Kidney (tissue), 14 donors: Measurements from ENCODE around the gene PLAAT2. TPM values are rescaled to one million over a fixed set of nuclear protein-coding genes. Genes with fewer than 3 reads are reported as not detected.

ENCODE experiments used
- DNase-seq, 5 donors: peaks; one replicate each; pipeline ENCODE4 v3.0.0-alpha.2; 2013 to 2020
- FAIRE-seq: peaks from 2 replicates; lab custom pipeline; 2012; peaks lifted over from hg19 to GRCh38; lab: Jason Lieb, UNC
- H3K27ac ChIP-seq, 2 donors: one replicate each; pipeline ENCODE4 v1.7.0; 2013; ENCODE audit warnings: low read depth in 2 of 2, low read length in 2 of 2, inconsistent platforms in 1 of 2
- H3K27me3 ChIP-seq: one replicate; pipeline ENCODE4 v1.7.1; 2013; ENCODE audit warnings: low read length, inconsistent platforms; ENCODE audit not compliant: control insufficient read depth, insufficient read depth
- H3K36me3 ChIP-seq, 3 donors: one replicate each; pipeline versions ENCODE4 v1.7.0 to v1.7.1; 2013; ENCODE audit warnings: low read length in 3 of 3, control low read depth in 1 of 3, inconsistent platforms in 1 of 3; ENCODE audit not compliant: insufficient read depth in 3 of 3, control insufficient read depth in 2 of 3
- H3K4me1 ChIP-seq, 3 donors: one replicate each; pipeline versions ENCODE4 v1.7.0 to v1.7.1; 2013; ENCODE audit warnings: low read length in 3 of 3, inconsistent platforms in 1 of 3, low read depth in 1 of 3; ENCODE audit not compliant: control insufficient read depth in 2 of 3, insufficient read depth in 2 of 3
- H3K4me3 ChIP-seq, 3 donors: one replicate each; pipeline versions ENCODE4 v1.7.0 to v1.8.1; 2013; ENCODE audit warnings: low read length in 3 of 3, control low read depth in 1 of 3, inconsistent platforms in 1 of 3
- H3K9ac ChIP-seq, 3 donors: one replicate each; pipeline versions ENCODE4 v1.7.0 to v1.7.1; 2013; ENCODE audit warnings: low read length in 3 of 3, control low read depth in 1 of 3, inconsistent platforms in 1 of 3
- H3K9me3 ChIP-seq, 3 donors: one replicate each; pipeline versions ENCODE4 v1.7.0 to v1.7.1; 2013; ENCODE audit warnings: low read length in 3 of 3, control low read depth in 1 of 3, inconsistent platforms in 1 of 3; ENCODE audit not compliant: control insufficient read depth in 2 of 3, insufficient read depth in 1 of 3
- intact Hi-C: fragments of 100-400 bp; cut with DNase I; formaldehyde crosslinking; loops from one replicate; pipeline ENCODE4 v1.11.1; 2022
- polyA plus RNA-seq: library from polyadenylated mRNA; stranded (reverse); fragments of 350-450 nt; fragmentation: Illumina TruSeq; extraction: RNeasy Lipid Tissue Mini Kit (QIAGEN cat#74804); gene quantifications from one replicate; pipeline ENCODE4 v1.2.3, GENCODE V29; 2014; ENCODE audit warnings: low read depth, low replicate concordance; ENCODE audit not compliant: insufficient read depth
- total RNA-seq: library from RNA; stranded (reverse); fragmentation: NEBNext Ultra II Directional; extraction: Animal tissue kit (Norgen Biotek cat#: 25700); gene quantifications from one replicate; pipeline ENCODE4 v1.2.1, GENCODE V29; 2021
- TF ChIP-seq, protein P1 (sequence below): IDR thresholded peaks from 3 replicates; pipeline ENCODE4 v1.5.1; 2012; ENCODE audit warnings: mild to moderate bottlenecking, moderate library complexity, borderline replicate concordance; ENCODE audit not compliant: insufficient read depth; ENCODE audit errors: extremely low read depth
- donor health status: control.
- donor health status: control.
- donor health status: control.
- donor health status: control.
- donor health status: control.
- donor health status: DM: yes; HTN: yes; CAD: no.
- donor health status: Normal renal cell carcinoma (clear cell type).

Gene PLAAT2
- total and polyA plus RNA-seq, 2 donors from 2014 or later: 1.3 to 49.5 TPM

DNA sequence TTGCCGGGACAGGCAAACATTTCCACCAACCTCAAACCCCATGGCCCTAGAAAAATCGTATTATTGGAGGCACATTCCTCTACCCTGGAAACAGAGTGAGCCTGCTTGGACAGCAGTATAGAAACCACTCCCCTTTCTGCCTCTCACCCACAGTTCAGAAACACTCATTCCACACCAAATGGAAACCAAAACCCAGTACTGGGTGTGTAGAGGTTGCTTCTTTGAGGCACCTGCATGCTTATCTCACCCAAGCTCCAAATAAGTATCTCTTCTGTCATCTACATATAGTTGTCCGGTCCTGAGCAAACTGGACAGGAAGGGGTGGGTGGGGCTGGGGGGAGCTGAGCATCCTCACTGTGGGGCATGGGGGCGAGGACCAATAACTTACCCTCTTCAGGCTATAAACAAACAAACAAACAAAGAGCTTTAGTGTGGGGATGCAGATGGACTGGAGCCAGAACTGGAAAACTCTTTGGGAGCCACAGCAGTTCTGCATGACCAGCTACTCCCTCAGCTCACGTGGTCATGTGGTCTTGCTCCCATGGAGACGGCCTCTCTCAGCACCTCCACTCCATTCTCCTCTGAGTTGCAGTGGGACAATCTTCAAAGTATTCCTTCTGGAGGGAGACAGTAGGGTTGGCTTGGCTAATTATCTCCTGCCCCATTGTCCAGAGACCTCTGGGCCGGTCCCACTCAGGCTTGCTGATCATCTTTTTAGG, 1.0 kb upstream of the PLAAT2 start:
- peak overlapping the region; percentile 7 to 65 for H3K27ac ChIP-seq
- H3K4me1 ChIP-seq: peaks cover 0 to 20% (median 15%) of the 10 kb centered on the region in 3 donors
- H3K9ac ChIP-seq: peak overlapping the region in 1 of 3 donors; percentile 22
- DNase-seq (peak; percentile 65 to 90 (median 80)), FAIRE-seq (no peak)
- H3K4me3 ChIP-seq: no peak overlapping the region
- TF ChIP-seq, protein P1, sequence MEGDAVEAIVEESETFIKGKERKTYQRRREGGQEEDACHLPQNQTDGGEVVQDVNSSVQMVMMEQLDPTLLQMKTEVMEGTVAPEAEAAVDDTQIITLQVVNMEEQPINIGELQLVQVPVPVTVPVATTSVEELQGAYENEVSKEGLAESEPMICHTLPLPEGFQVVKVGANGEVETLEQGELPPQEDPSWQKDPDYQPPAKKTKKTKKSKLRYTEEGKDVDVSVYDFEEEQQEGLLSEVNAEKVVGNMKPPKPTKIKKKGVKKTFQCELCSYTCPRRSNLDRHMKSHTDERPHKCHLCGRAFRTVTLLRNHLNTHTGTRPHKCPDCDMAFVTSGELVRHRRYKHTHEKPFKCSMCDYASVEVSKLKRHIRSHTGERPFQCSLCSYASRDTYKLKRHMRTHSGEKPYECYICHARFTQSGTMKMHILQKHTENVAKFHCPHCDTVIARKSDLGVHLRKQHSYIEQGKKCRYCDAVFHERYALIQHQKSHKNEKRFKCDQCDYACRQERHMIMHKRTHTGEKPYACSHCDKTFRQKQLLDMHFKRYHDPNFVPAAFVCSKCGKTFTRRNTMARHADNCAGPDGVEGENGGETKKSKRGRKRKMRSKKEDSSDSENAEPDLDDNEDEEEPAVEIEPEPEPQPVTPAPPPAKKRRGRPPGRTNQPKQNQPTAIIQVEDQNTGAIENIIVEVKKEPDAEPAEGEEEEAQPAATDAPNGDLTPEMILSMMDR: no peak
- no peaks in the 10 kb centered on the region for H3K27me3 ChIP-seq
- H3K36me3 ChIP-seq: no peaks in the 10 kb centered on the region
- intact Hi-C loops: no loop called here
- H3K9me3 ChIP-seq: no peaks in the 10 kb centered on the region

DNA sequence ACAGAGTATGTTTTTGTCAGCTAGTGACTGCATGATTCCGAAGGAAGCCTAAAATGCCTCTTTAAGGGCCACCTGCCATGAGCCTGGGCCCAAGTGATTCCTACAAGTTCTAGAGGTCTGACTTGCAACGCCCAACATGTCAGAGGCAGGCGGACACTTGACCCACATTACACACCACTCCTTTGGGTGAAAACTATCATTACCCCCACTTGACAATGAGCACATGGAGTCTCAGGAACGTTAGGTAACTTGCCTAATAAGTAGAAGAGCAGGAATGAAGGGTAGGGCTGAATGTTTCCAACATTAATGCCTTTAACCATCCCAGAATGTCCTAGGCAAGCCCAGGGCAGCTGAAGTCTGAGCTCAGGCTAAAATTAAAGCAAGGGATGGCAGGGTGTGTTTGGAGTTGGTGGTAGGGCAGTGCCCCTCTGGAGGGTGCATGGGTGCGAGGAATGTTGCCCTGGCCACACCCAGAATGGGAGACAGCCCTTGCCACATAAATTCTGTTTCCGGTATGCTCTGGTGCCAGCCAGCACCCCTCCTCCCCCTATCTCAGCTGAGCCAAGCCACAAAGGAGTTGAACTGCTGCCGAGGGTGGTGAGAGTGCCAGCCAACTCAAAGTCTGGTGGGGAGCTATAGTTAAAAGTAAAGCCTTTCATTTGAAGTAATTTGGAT, 2.5 kb downstream of the PLAAT2 start:
- FAIRE-seq (no peak), DNase-seq (peak in 1 of 5 donors; percentile 87)

DNA sequence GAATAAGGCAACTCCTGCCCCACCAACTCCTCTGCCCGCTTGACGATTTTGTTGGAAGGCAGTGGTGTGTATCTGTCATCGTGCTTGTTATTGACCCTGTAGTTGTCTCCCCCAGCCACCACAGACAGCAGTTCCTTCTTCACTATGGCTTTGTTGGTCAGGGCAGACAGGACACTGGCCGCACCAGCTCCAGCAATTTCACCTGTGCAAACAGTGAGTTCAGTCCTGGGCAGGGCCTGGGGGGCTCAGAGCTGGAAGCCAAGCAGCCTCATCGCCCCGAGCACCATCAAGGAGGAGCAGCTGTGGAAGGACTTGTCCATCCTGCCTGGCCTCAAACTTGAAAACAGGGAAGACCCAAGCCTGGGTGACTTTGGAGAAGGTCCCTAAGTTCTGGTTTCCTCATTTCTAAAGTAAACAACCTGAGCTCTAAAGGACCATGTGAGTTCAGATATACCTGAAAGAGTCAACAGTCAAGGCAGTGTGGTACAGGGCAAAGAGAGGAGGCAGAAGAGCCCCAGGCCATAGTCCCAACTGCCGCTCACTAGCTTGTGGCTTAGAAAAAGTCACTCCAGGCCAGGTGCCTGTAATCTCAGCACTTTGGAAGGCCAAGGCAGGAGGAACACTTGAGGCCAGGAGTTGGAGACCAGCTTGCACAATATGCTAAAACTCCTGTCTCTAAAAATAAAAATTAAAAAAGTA, 4.6 kb downstream of the PLAAT2 start:
- DNase-seq (no peak), FAIRE-seq (no peak)
- TF ChIP-seq, protein P1: no peak
- Histone ChIP-seq H3K9me3 (no peaks in the 10 kb centered on the region), H3K27ac (no peak overlapping the region), H3K9ac (no peak overlapping the region), H3K36me3 (no peaks in the 10 kb centered on the region), H3K4me1 (peaks cover 0 to 2% (median 0%) of the 10 kb centered on the region in 3 donors), H3K27me3 (no peaks in the 10 kb centered on the region), H3K4me3 (no peak overlapping the region)
- intact Hi-C loops: no loop called here

More for the DNA sequence above, 2.5 kb downstream of the PLAAT2 start:
- no peak overlapping the region for H3K9ac ChIP-seq
- H3K27me3 ChIP-seq: no peaks in the 10 kb centered on the region
- no peak overlapping the region for H3K27ac ChIP-seq
- H3K4me1 ChIP-seq: peaks cover 0 to 15% (median 8%) of the 10 kb centered on the region in 3 donors
- intact Hi-C loops: no loop called here
- H3K9me3 ChIP-seq: no peaks in the 10 kb centered on the region
- no peaks in the 10 kb centered on the region for H3K36me3 ChIP-seq
- TF ChIP-seq, protein P1: no peak
- no peak overlapping the region for H3K4me3 ChIP-seq
